Activated gamma-delta T cell treated with anti-CD3 and anti-CD28 coated beads, Interleukin-2, amount 50 U/mL, for 16 hours (primary cell): ENCODE measurements around the gene AGAP2.

Experiments
- DNase-seq: peaks from one replicate; pipeline ENCODE4 v3.0.0-alpha.2; 2020; ENCODE audit warnings: low read depth

Gene AGAP2

DNA sequence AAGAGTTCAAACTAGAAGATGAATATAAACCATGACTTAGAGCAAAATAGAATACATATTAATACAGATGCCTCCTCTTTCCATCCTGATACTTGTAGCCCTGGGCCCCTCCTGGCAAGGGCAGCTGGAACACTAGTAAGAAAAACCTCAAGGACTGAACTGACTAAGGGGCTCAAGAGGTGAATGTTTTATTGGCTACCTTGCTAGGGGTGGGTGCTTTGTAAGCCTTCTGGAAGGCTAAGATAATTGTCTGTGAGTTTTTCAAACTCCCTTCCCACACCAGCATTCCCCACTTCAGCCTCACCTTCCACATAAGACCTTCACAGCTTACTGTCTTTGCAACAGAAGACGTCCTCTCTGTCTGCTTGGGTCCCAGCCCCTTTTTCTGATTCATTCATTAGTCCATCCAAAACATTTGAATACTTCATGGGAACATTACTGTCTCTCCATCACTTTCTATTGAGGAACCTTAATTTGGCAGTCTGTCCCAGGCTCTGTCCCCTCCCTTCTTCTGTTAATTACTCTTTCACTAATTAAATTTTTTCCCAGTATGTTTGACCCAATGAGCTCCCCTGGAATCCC lies 15.3 kb upstream of the AGAP2 start:
- no peak for DNase-seq

DNA sequence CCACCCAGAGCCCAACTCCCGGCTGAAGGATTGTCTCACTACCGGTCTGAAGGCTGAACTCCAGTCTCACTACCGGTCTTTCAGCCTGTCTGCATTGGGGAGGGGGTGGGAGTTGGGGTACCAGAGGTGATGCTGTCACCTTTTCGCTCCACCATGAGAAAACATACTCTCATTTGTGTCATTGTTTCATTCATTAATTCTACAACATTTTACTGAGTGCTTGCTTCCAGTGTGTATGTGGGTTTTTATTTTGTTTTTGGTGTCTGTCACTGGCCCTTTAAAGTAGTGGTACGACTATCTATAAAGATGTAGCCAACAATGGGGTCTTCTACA lies 14.1 kb upstream of the AGAP2 start:
- no peak for DNase-seq

GRCh38 chr12:57751788-57752667 lies 13.5 kb upstream of the AGAP2 start, which contains the start of gene CDK4:
Gene CDK4 (minus strand): TSS chr12:57752310. CDS start chr12:57751717, 593 bp downstream.
- DNase-seq: peak; percentile 97

DNA sequence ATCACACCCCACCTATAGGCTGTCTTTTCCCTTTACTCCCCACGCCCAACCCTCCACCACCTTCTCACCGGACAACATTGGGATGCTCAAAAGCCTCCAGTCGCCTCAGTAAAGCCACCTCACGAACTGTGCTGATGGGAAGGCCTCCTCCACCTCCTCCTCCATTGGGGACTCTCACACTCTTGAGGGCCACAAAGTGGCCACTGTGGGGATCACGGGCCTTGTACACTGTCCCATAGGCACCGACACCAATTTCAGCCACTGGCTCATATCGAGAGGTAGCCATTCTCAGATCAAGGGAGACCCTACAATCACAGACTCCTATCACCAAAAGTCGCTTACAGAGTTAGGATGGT lies 12.9 kb upstream of the AGAP2 start:
- no peak for DNase-seq

GRCh38 chr12:57750561-57751431 lies 12.3 kb upstream of the AGAP2 start:
- no peak for DNase-seq

DNA sequence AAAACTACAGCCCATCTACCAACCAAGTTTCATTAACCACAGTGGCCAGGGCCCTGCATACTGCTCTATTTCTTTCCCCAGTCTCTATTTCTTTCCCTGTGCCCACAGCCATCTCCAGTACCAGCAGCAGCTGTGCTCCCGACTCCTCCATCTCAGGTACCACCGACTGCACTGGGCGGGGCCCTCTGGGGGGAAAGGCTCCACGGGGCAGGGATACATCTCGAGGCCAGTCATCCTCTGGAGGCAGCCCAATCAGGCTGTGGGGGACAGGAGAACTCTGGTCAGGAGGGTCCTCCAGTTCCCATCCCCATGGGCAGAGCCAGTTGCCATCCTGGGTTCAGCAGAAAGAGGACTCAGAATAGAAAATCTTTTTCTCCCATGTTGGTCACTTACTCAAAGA lies 10.5 kb upstream of the AGAP2 start:
- DNase-seq: no peak

DNA sequence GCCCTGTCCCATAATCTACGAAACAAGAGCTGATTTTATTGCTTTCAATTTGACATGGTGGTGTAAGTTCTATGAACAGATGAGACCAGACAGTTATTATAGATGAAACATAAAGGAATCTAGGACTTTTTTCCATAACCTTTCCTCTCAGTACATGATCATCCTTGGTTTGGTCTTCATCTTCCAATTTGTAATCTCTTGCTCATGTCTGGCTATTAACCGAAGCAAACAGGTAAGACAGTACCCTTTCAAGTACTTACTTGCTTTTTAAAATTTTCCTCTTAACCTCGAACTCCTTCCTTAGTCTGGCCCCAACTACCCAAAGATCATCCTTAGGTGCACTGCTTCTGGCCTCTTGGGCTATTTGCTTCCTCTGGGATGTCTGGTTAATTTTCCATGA lies 7.5 kb upstream of the AGAP2 start:
- no peak for DNase-seq

DNA sequence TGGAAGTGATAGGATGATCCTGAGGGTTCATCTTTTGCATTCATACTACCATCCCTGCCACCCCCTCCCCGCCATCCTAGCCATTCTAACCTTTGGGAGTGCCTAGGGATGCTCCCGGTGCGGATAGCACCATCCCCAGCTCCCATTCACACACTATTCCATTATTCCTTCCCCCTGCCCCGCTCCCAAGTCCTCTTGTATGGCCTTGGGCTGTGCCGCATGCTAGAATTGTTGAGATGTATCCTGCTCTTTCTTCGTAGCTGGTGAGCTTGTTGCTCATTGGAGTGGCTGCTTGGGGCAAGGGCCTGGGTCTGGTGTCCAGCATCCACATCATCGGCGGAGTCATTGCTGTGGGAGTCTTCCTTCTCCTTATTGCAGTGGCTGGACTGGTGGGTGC lies 6.9 kb upstream of the AGAP2 start:
- DNase-seq: no peak

DNA sequence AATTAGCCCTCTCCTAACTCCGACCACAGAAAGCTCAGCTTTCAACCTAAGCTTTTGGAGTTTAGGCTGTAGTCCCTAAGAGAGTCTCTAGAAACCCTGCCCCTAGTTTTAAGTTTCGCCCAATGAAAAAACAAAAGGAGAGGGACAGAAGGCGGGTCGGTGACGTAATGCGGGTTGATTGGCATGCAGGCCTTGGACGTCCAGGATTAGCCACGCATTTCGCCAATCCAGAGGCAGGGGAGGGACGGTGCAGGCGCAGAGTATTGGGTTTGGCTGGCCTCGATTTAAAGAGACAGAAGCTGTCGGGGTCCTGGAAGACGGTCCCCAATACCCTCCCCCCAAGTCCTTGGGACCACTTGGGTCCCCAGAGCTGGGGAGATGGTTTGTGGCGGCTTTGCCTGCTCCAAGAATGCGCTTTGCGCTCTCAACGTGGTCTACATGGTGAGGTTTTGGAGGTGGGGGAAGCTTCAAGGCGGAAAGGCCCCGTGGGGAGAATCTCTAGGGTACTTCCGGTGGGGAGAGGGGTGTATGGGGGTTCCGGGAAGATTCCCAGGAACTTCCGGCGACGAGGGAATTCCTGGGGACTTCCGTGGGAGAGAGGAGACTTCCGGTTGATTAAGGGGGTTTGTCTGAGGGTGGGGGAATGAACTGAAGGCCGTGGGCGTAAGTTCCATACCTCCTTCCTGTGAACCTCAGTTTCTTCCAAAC lies 6.4 kb upstream of the AGAP2 start, which contains the start of gene TSPAN31:
Gene TSPAN31 (plus strand): TSS at position 263 of the 708 bp plus-strand sequence. CDS start 116 bp downstream, at position 379.
- DNase-seq: peak; percentile 90

DNA sequence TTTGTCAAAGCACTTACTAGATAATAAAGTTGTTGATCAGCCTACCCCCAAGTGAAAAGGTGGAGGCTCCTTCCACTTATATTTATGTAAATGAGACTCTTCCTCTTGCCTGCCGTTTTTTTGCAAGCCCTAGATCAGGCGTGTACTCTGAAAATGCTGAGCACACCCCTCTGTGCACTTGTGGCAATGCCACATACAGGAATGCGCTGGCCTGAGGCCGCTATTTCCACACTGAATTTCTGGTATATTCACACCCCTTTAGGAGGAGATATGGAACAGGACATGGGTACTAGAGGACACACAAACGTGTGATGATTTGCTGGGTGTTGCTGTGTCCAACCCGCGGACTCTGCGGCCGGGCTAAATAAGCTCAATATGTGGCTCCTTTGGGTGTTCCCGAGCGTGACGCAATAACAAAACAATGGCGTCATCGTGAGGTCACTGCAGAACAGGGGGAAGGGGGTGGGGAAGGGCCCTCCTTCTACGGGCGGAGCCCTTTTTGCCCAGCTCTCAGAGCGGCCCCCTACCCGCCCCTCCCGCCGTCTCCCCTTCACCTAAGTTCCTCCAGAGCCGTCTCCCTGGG lies 5.7 kb upstream of the AGAP2 start:
- DNase-seq: peak; percentile 48

DNA sequence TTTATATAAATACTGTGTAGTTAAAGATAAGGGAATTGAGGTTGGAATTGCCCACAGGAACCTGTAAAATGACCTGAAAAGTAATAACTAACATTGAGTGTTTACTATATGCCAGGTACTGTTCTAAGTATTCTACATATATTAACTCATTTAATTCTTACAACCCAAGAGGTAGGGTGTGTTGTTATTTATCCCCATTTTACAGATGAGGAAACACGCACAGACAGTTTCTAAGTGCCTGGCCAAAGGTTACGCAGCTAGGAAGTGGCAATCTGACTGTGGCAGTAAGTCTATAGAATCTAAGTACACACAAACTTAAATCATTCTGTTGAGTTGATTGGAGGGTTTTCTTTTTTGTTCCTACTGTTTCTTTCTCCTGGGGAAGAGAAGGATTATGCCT lies 5.2 kb upstream of the AGAP2 start:
- no peak for DNase-seq

DNA sequence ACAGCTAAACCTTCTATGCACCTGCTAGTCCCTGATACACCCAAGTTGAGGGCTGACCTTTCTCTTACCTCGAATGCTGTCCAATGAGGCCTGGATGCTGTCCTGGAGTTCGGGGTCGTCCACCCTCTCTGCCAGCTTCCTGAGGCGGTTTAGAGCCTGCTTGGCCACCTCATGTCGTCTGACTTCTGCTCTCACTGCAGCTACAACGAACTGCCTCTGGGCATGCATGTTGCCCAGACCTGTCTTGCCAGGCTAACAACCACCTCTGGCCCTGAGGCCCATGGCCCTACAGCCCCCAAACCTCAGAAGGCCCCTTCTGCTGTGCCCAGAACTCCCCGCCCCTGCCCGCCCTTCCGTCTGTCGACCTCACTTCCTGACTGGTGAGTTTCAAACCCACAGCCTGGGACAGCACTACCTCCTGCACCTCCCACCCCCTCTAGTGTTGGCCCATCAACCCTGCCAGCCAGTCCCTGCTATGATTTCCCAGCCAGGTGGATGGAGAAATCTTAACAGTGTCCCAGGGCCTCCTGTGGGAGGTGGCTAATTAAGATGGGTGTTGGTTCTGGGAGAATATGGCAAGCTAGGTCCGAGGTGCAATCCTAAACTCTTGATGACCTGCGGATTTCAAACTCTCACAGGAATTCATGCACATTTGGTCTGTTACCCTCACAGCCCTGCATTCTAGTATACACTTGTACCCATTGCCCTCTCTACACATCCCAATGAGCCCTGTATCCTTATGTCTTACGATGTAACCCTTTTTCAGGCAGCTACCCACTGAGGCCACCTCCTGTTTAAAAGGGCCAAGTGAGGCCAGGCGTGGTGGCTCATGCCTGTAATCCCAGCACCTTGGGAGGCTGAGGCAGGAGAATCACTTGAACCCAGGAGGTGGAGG lies 3.5 kb upstream of the AGAP2 start:
- peak; percentile 74 for DNase-seq

GRCh38 chr12:57741413-57741789 lies 2.9 kb upstream of the AGAP2 start:
- DNase-seq: no peak

GRCh38 chr12:57740656-57741412 lies 2.3 kb upstream of the AGAP2 start:
- peak; percentile 73 for DNase-seq

DNA sequence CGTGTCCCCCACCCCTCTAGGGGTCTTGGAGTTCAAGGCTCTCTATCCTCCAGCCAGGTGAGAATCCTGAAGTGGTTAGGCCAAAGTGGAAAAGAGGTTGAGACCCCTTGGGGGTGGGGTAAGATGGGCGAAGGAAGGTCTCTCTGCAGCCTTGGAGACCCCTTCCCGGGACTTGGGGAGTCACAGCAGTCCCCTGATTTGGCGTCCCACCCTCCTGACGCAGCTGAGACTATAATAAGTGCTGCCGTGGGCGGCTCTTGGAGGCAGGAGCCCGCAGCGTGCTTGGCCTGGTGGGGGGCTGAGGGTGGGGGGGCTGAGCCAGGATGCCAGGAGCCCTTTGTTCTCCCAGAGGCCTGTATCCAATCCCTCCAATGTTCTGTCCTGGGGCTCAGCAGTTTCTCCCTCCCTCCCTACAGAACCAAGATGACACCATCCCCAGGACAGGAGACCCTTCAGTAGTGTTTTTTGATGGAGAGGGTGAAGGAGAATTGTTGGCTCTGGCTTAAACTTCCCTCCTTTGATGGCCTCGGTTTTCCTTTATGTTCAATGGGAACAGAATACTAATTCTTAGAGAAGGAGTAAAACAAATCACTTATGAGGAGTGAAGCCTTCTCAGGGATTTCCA lies 1.5 kb upstream of the AGAP2 start:
- DNase-seq: no peak

DNA sequence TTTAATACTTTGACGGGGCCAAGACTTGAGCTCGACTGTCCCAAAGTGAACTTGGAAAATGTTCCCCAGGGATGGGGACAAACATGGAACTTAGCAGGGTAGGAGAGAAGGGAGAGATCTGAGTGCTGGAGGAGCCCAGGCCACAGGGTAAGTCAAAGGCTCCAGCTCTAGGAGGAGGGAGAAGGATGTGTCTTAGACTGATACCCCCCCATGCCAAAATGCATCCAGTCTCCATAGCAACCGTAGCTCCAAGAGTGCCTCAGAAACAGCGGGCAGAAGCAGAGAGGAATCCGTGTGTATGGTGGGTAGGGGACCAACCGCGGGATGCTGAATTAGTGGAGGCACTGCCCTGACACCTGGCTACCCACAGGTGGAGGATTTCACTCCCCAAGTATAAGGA lies 845 bp upstream of the AGAP2 start:
- DNase-seq: no peak

- DNase-seq: no peak
Measured at GRCh38 chr12:57737467-57738460, 778 bp downstream of the AGAP2 start.
